ENCODE results near the gene GINM1. TPM values are rescaled to one million over a fixed set of nuclear protein-coding genes. Genes with fewer than 3 reads are reported as not detected.

The GINM1 gene
- total and polyA plus RNA-seq, 2 of the 8 experiments (the other 6 are each of a cell fraction or from before 2014, with no cell fraction given) = 5.1 to 21.6 TPM

GRCh38 chr6:149558029-149558428, 8.1 kb upstream of the GINM1 start:
- Histone ChIP-seq H3K14ac (ENCODE audit: insufficient read length) (no peak overlapping the region), H3K27ac (ENCODE audit: low read depth, low read length) (no peak overlapping the region), H3K4ac (replicated peaks; ENCODE audit: insufficient read length, low read depth, low read length) (no peak overlapping the region), H3K27me3 (replicated peaks in 1 of 4; ENCODE audit: control insufficient read depth in 3 of 4, extremely low read depth in 1 of 4, insufficient read depth in 3 of 4, low read length in 3 of 4) (no peaks in the 10 kb centered on the region), H3K4me3 (ENCODE audit: extremely low read depth in 1 of 4, insufficient read depth in 2 of 4, low read depth in 3 of 4, low read length in 4 of 4) (no peak overlapping the region), H4K8ac (ENCODE audit: extremely low read depth, insufficient read depth, low read length) (no peak overlapping the region), H2BK12ac (ENCODE audit: low read depth, low read length) (no peak overlapping the region), H3K79me1 (ENCODE audit: low read depth, low read length) (no peaks in the 10 kb centered on the region), H2AK5ac (ENCODE audit: low read depth, low read length) (no peak overlapping the region), H4K20me1 (replicated peaks in 1 of 2; ENCODE audit: control insufficient read depth in 1 of 2, insufficient read depth in 2 of 2, low read length in 2 of 2) (no peaks in the 10 kb centered on the region), H2BK20ac (ENCODE audit: low read length) (no peak overlapping the region), H3K56ac (replicated peaks; ENCODE audit: insufficient read length, low read depth, low read length) (no peak overlapping the region), H3K4me2 (ENCODE audit: insufficient read depth in 1 of 2, low read depth in 2 of 2, low read length in 2 of 2) (no peak overlapping the region), H3K23me2 (ENCODE audit: low read depth, low read length) (no peaks in the 10 kb centered on the region), H4K5ac (ENCODE audit: insufficient read length, low read depth, low read length) (no peak overlapping the region), H2BK5ac (ENCODE audit: low read depth, low read length) (no peak overlapping the region), H4K91ac (replicated peaks; ENCODE audit: insufficient read length, low read length) (no peak overlapping the region), H2BK120ac (replicated peaks; ENCODE audit: low read depth, low read length) (no peak overlapping the region), H3K9me3 (ENCODE audit: insufficient read depth in 2 of 2, low read depth in 1 of 2, low read length in 1 of 2) (no peaks in the 10 kb centered on the region), H3K18ac (ENCODE audit: extremely low read depth, low read length) (no peak overlapping the region), H3K36me3 (ENCODE audit: control insufficient read depth in 2 of 4, insufficient read depth in 4 of 4, low read length in 3 of 4) (no peaks in the 10 kb centered on the region), H3K9ac (replicated peaks in 1 of 4; ENCODE audit: extremely low read depth in 1 of 4, low read depth in 3 of 4, low read length in 3 of 4) (no peak overlapping the region), H2AFZ (ENCODE audit: low read length) (no peak overlapping the region), H3K4me1 (replicated peaks in 1 of 4; ENCODE audit: control insufficient read depth in 3 of 4, insufficient read depth in 4 of 4, low read length in 3 of 4) (no peaks in the 10 kb centered on the region), H2BK15ac (ENCODE audit: low read length) (no peak overlapping the region), H3K79me2 (ENCODE audit: control insufficient read depth in 1 of 2, insufficient read depth in 2 of 2, low read length in 2 of 2) (no peaks in the 10 kb centered on the region), H3K23ac (ENCODE audit: insufficient read length) (no peak overlapping the region)
- ChIA-PET POLR2A (ENCODE audit: partially characterized antibody) (no interaction called here), CTCF (ENCODE audit: partially characterized antibody) (no interaction called here)
- TF ChIP-seq ASH2L (IDR thresholded peaks at IDR 0.05; ENCODE audit: low read length) (no peak), GTF2F1 (IDR thresholded peaks at IDR 0.05; ENCODE audit: borderline replicate concordance, low read depth, low read length) (no peak), GABPA (IDR thresholded peaks at IDR 0.05; ENCODE audit: borderline replicate concordance, insufficient read depth, low read length) (no peak), SP2 (IDR thresholded peaks at IDR 0.05; ENCODE audit: low read length) (no peak), RAD21 (IDR thresholded peaks at IDR 0.05 in 1 of 2, conservative IDR thresholded peaks at IDR 0.05 in 1 of 2; ENCODE audit: low read depth in 2 of 2, low read length in 2 of 2) (no peak), SP4 (IDR thresholded peaks at IDR 0.05; ENCODE audit: low read length) (no peak), RFX5 (IDR thresholded peaks at IDR 0.05; ENCODE audit: borderline replicate concordance, low read depth, low read length) (no peak), TEAD4 (IDR thresholded peaks at IDR 0.05; ENCODE audit: low read depth, low read length) (no peak), NANOG (IDR thresholded peaks at IDR 0.05; ENCODE audit: insufficient read depth, low read depth, low read length, poor library complexity, severe bottlenecking) (no peak)
- FAIRE-seq (no peak), DNase-seq (ENCODE audit: low read depth in 1 of 2, low spot score in 2 of 2) (no peak)

Data from H1 (cell line).